ENCODE data around the gene ARMC8. TPM values are rescaled to one million over a fixed set of nuclear protein-coding genes. Genes with fewer than 3 reads are reported as not detected.
A peak's percentile ranks its signal among the peaks of the same experiment; 100 is the strongest.

Gene ARMC8
- total RNA-seq, 1 donor from 2014 or later = 42.5 TPM

DNA sequence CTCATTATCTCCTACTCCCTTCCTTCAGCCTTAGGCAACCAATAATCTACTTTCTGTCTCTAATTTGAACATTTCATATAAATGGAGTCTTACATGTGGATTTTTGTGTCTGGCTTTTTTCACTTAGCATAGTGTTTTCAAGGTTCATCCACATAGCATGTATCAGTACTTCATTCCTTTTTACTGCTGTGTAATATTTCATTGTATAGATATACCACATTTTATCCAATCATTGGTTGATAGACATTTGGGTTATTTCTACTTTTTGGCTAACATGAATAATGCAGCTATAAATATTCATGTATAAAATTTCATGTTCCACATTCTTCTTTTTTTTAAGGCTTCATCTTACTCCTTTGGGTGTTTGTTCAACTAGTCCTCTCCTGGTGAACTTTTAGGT, 32.6 kb upstream of the ARMC8 start:
- TF ChIP-seq, protein P1, sequence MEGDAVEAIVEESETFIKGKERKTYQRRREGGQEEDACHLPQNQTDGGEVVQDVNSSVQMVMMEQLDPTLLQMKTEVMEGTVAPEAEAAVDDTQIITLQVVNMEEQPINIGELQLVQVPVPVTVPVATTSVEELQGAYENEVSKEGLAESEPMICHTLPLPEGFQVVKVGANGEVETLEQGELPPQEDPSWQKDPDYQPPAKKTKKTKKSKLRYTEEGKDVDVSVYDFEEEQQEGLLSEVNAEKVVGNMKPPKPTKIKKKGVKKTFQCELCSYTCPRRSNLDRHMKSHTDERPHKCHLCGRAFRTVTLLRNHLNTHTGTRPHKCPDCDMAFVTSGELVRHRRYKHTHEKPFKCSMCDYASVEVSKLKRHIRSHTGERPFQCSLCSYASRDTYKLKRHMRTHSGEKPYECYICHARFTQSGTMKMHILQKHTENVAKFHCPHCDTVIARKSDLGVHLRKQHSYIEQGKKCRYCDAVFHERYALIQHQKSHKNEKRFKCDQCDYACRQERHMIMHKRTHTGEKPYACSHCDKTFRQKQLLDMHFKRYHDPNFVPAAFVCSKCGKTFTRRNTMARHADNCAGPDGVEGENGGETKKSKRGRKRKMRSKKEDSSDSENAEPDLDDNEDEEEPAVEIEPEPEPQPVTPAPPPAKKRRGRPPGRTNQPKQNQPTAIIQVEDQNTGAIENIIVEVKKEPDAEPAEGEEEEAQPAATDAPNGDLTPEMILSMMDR (IDR thresholded peaks at IDR 0.05; ENCODE audit: insufficient read depth, low read length, poor library complexity, severe bottlenecking) = no peak
- Histone ChIP-seq H3K27me3 (ENCODE audit: control insufficient read depth, insufficient read depth, low read length) (no peaks in the 10 kb centered on the region), H3K4me3 (ENCODE audit: low read depth, low read length) (no peak overlapping the region), H3K36me3 (ENCODE audit: control insufficient read depth, insufficient read depth, low read length) (no peaks in the 10 kb centered on the region)
- DNase-seq (ENCODE audit: low read depth) = no peak

GRCh38 chr3:138157743-138158142, 29.4 kb upstream of the ARMC8 start:
- Histone ChIP-seq H3K27me3 (ENCODE audit: control insufficient read depth, insufficient read depth, low read length) (no peaks in the 10 kb centered on the region), H3K36me3 (ENCODE audit: control insufficient read depth, insufficient read depth, low read length) (no peaks in the 10 kb centered on the region), H3K4me3 (ENCODE audit: low read depth, low read length) (no peak overlapping the region)
- DNase-seq (ENCODE audit: low read depth) = no peak
- TF ChIP-seq, protein P1 (IDR thresholded peaks at IDR 0.05; ENCODE audit: insufficient read depth, low read length, poor library complexity, severe bottlenecking) = no peak

- TF ChIP-seq, protein P1 (IDR thresholded peaks at IDR 0.05; ENCODE audit: insufficient read depth, low read length, poor library complexity, severe bottlenecking) = no peak
- no peaks in the 10 kb centered on the region for H3K27me3 ChIP-seq (ENCODE audit: control insufficient read depth, insufficient read depth, low read length)
- no peak for DNase-seq (ENCODE audit: low read depth)
- peaks cover 2% of the 10 kb centered on the region for H3K36me3 ChIP-seq (ENCODE audit: control insufficient read depth, insufficient read depth, low read length)
- H3K4me3 ChIP-seq (ENCODE audit: low read depth, low read length) = no peak overlapping the region
Measured at GRCh38 chr3:138165061-138165460, 22.0 kb upstream of the ARMC8 start.

DNA sequence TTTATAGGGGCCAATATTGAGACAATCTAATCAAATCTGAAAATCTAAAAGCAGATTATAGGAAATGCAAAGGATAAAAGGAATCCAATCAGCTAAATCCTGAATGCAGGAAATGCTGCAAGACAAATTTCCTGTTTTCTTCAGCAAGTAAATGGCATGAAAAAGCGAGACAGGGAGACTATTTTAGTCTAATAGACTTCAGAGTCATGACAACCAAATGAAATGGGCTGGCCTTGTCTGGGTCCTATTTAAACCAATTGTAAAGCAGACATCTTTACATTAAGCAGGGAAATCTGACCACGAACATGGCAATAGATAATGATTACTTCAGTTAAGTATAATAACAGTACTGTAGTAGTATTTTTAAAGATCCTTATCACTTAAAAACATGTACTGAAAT, 14.5 kb upstream of the ARMC8 start:
- TF ChIP-seq, protein P1 (IDR thresholded peaks at IDR 0.05; ENCODE audit: insufficient read depth, low read length, poor library complexity, severe bottlenecking) = no peak
- no peaks in the 10 kb centered on the region for H3K27me3 ChIP-seq (ENCODE audit: control insufficient read depth, insufficient read depth, low read length)
- H3K36me3 ChIP-seq (ENCODE audit: control insufficient read depth, insufficient read depth, low read length) = peaks cover 2% of the 10 kb centered on the region
- no peak for DNase-seq (ENCODE audit: low read depth)
- H3K4me3 ChIP-seq (ENCODE audit: low read depth, low read length) = no peak overlapping the region

GRCh38 chr3:138173769-138174420, 13.2 kb upstream of the ARMC8 start:
- peak overlapping the region; percentile 92 for H3K4me3 ChIP-seq (ENCODE audit: low read depth, low read length)
- H3K27me3 ChIP-seq (ENCODE audit: control insufficient read depth, insufficient read depth, low read length) = no peaks in the 10 kb centered on the region
- peaks cover 2% of the 10 kb centered on the region for H3K36me3 ChIP-seq (ENCODE audit: control insufficient read depth, insufficient read depth, low read length)
- no peak for DNase-seq (ENCODE audit: low read depth)
- TF ChIP-seq, protein P1 (IDR thresholded peaks at IDR 0.05; ENCODE audit: insufficient read depth, low read length, poor library complexity, severe bottlenecking) = no peak
